ENCODE measurements around the gene FBXL17. TPM values are rescaled to one million over a fixed set of nuclear protein-coding genes. Genes with fewer than 3 reads are reported as not detected.
A peak's percentile ranks its signal among the peaks of the same experiment; 100 is the strongest.

Gene FBXL17
- total and polyA plus RNA-seq, 3 experiments from 2014 or later, result 6.4 to 8.2 (median 6.9) TPM

GRCh38 chr5:108083232-108083631, 298.7 kb downstream of the FBXL17 start:
- peaks cover 0 to 4% (median 3%) of the 10 kb centered on the region in 3 donors for H3K4me1 Mint-ChIP-seq
- peaks cover 14 to 17% (median 15%) of the 10 kb centered on the region in 3 donors for H3K36me3 Mint-ChIP-seq

DNA sequence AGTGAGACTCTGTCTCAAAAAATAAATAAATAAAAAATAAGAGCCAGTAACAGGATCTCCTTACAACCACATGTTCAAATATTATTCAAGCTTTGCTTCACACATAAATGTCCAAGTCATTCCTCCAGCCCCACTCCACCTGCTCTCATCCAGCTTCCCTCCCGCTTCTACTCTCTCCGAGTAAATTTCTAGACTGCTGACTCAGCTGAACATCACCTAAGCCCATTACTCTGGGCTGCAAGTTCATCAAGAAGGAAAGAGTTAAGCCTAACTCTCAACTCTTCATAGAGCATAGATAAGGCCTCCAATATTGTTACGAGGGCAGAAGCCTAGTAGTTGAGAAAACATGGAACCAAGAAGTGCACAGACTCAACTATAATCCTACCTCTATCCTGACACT, 300.2 kb downstream of the FBXL17 start:
- Mint-ChIP-seq H3K27me3 (no peaks in the 10 kb centered on the region), H3K9me3 (peaks cover 0 to 2% (median 0%) of the 10 kb centered on the region in 5 donors), H3K4me3 (no peak overlapping the region), H3K36me3 (peaks cover 10 to 15% (median 12%) of the 10 kb centered on the region in 3 donors), H3K4me1 (peaks cover 0 to 4% (median 3%) of the 10 kb centered on the region in 3 donors), H3K27ac (no peak overlapping the region)
- POLR2A ChIA-PET, result no interaction called here
- H3K36me3 ChIP-seq (ENCODE audit: insufficient read depth, low read length), result no peaks in the 10 kb centered on the region
- no peak for DNase-seq
- H3K27me3 ChIP-seq (ENCODE audit: insufficient read depth, low read length, poor library complexity, severe bottlenecking), result no peaks in the 10 kb centered on the region
- no peaks in the 10 kb centered on the region for H3K9me3 ChIP-seq (ENCODE audit: low read length)
- H3K27ac ChIP-seq (ENCODE audit: low read depth, low read length), result no peak overlapping the region
- H3K4me3 ChIP-seq (ENCODE audit: low read length), result no peak overlapping the region
- CTCF ChIA-PET, result no interaction called here
- no peaks in the 10 kb centered on the region for H3K4me1 ChIP-seq (ENCODE audit: insufficient read depth, low read length)

More at GRCh38 chr5:108083232-108083631, 298.7 kb downstream of the FBXL17 start:
- Histone ChIP-seq H3K27me3 (ENCODE audit: insufficient read depth, low read length, poor library complexity, severe bottlenecking) (no peaks in the 10 kb centered on the region), H3K4me3 (ENCODE audit: low read length) (no peak overlapping the region), H3K9me3 (ENCODE audit: low read length) (no peaks in the 10 kb centered on the region), H3K36me3 (ENCODE audit: insufficient read depth, low read length) (no peaks in the 10 kb centered on the region), H3K27ac (ENCODE audit: low read depth, low read length) (no peak overlapping the region), H3K4me1 (ENCODE audit: insufficient read depth, low read length) (no peaks in the 10 kb centered on the region)
- no peak for DNase-seq
- Mint-ChIP-seq H3K4me3 (no peak overlapping the region), H3K9me3 (no peaks in the 10 kb centered on the region), H3K27me3 (no peaks in the 10 kb centered on the region), H3K27ac (peak overlapping the region in 1 of 8 donors; percentile 13)
- ChIA-PET POLR2A (no interaction called here), CTCF (no interaction called here)

GRCh38 chr5:108079753-108080152, 302.1 kb downstream of the FBXL17 start:
- Histone ChIP-seq H3K27me3 (ENCODE audit: insufficient read depth, low read length, poor library complexity, severe bottlenecking) (no peaks in the 10 kb centered on the region), H3K4me3 (ENCODE audit: low read length) (no peak overlapping the region), H3K27ac (ENCODE audit: low read depth, low read length) (no peak overlapping the region), H3K4me1 (ENCODE audit: insufficient read depth, low read length) (no peaks in the 10 kb centered on the region), H3K9me3 (ENCODE audit: low read length) (no peaks in the 10 kb centered on the region), H3K36me3 (ENCODE audit: insufficient read depth, low read length) (no peaks in the 10 kb centered on the region)
- no peak for DNase-seq
- Mint-ChIP-seq H3K27ac (no peak overlapping the region), H3K4me1 (no peaks in the 10 kb centered on the region), H3K4me3 (no peak overlapping the region), H3K9me3 (peaks cover 0 to 4% (median 2%) of the 10 kb centered on the region in 5 donors), H3K27me3 (no peaks in the 10 kb centered on the region), H3K36me3 (peaks cover 10 to 23% (median 16%) of the 10 kb centered on the region in 3 donors)
- ChIA-PET CTCF (no interaction called here), POLR2A (no interaction called here)

DNA sequence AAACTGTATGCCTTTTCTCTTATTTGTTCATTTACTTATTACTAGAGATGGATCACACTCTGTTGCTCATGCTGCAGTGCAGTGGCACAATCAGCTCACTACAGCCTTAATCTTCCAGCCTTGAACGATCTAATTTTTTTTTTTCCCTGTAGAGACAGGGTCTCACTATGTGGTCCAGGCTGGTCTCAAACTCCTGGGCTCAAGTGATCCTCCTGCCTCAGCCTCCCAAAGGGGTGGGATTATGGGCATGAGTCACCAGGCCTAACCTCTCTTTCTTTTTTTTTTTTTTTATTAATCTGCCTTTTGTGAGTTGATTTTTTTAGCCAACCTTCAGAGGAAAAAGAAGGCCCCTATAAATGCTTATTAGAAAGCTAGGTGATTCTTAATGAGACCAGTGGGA, 303.0 kb downstream of the FBXL17 start:
- Histone ChIP-seq H3K27ac (ENCODE audit: low read depth, low read length) (no peak overlapping the region), H3K9me3 (ENCODE audit: low read length) (no peaks in the 10 kb centered on the region), H3K27me3 (ENCODE audit: insufficient read depth, low read length, poor library complexity, severe bottlenecking) (no peaks in the 10 kb centered on the region), H3K4me3 (ENCODE audit: low read length) (no peak overlapping the region), H3K4me1 (ENCODE audit: insufficient read depth, low read length) (no peaks in the 10 kb centered on the region), H3K36me3 (ENCODE audit: insufficient read depth, low read length) (no peaks in the 10 kb centered on the region)
- peaks cover 0 to 5% (median 3%) of the 10 kb centered on the region in 5 donors for H3K9me3 Mint-ChIP-seq
- POLR2A ChIA-PET, result no interaction called here
- H3K4me1 Mint-ChIP-seq, result no peaks in the 10 kb centered on the region
- H3K27me3 Mint-ChIP-seq, result no peaks in the 10 kb centered on the region
- no peak overlapping the region for H3K27ac Mint-ChIP-seq
- peaks cover 12 to 30% (median 16%) of the 10 kb centered on the region in 3 donors for H3K36me3 Mint-ChIP-seq
- CTCF ChIA-PET, result no interaction called here
- no peak overlapping the region for H3K4me3 Mint-ChIP-seq
- DNase-seq, result no peak

DNA sequence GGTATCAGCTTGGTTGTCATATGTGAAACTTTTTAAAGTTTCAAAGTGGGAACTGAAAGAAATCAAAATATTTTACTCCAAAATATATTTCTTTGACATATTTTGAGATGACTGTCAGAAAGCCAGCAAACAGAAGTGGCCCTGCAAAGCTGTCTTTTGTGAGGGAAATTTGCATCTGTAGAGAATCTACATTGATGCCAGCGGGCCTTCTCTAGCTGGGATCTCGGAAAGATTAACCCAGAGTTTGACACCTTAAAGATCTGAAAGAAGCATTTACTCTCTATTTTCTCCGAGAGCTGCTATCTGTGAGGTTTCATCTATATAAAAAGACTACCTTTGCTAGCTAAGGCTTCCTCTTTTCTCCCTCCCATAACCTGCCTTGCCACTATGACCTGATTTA, 303.6 kb downstream of the FBXL17 start:
- ChIA-PET POLR2A (no interaction called here), CTCF (no interaction called here)
- Histone ChIP-seq H3K9me3 (ENCODE audit: low read length) (no peaks in the 10 kb centered on the region), H3K27me3 (ENCODE audit: insufficient read depth, low read length, poor library complexity, severe bottlenecking) (no peaks in the 10 kb centered on the region), H3K36me3 (ENCODE audit: insufficient read depth, low read length) (no peaks in the 10 kb centered on the region), H3K27ac (ENCODE audit: low read depth, low read length) (no peak overlapping the region), H3K4me1 (ENCODE audit: insufficient read depth, low read length) (no peaks in the 10 kb centered on the region), H3K4me3 (ENCODE audit: low read length) (no peak overlapping the region)
- H3K27me3 Mint-ChIP-seq, result no peaks in the 10 kb centered on the region
- H3K36me3 Mint-ChIP-seq, result peaks cover 13 to 36% (median 20%) of the 10 kb centered on the region in 3 donors
- DNase-seq, result no peak
- peaks cover 0 to 2% (median 0%) of the 10 kb centered on the region in 3 donors for H3K4me1 Mint-ChIP-seq
- peaks cover 0 to 9% (median 5%) of the 10 kb centered on the region in 5 donors for H3K9me3 Mint-ChIP-seq
- H3K27ac Mint-ChIP-seq, result no peak overlapping the region
- H3K4me3 Mint-ChIP-seq, result no peak overlapping the region

DNA sequence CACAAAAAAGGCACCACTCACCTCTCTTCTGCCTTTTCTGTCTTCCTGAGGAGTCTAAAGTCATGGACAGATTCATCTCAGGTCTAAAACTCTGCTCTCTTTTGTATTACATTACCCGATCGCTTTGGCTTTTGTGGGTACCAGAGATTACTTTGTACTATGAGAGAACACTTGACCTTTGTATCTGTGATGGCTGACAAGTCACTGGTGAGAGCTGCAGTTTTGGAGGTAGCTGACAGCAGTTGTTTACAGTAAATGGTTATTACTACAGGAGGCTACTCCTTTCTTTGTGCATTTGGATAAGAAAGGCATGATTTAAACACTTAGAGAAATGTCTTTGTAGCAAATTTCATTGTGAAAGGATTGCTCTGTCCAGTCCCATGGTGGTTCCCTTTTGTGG, 307.3 kb downstream of the FBXL17 start:
- Histone ChIP-seq H3K4me3 (ENCODE audit: low read length) (no peak overlapping the region), H3K36me3 (ENCODE audit: insufficient read depth, low read length) (no peaks in the 10 kb centered on the region), H3K27ac (ENCODE audit: low read depth, low read length) (no peak overlapping the region), H3K4me1 (ENCODE audit: insufficient read depth, low read length) (no peaks in the 10 kb centered on the region), H3K27me3 (ENCODE audit: insufficient read depth, low read length, poor library complexity, severe bottlenecking) (no peaks in the 10 kb centered on the region), H3K9me3 (ENCODE audit: low read length) (no peaks in the 10 kb centered on the region)
- Mint-ChIP-seq H3K4me3 (no peak overlapping the region), H3K27ac (no peak overlapping the region), H3K4me1 (peaks cover 7 to 12% (median 9%) of the 10 kb centered on the region in 3 donors), H3K27me3 (no peaks in the 10 kb centered on the region), H3K9me3 (peaks cover 0 to 9% (median 5%) of the 10 kb centered on the region in 5 donors), H3K36me3 (peaks cover 10 to 40% (median 11%) of the 10 kb centered on the region in 3 donors)
- POLR2A ChIA-PET, result no interaction called here
- CTCF ChIA-PET, result no interaction called here
- no peak for DNase-seq

- POLR2A ChIA-PET, result no interaction called here
- Mint-ChIP-seq H3K36me3 (peaks cover 0 to 6% (median 5%) of the 10 kb centered on the region in 3 donors), H3K27me3 (no peaks in the 10 kb centered on the region), H3K4me1 (peaks cover 0 to 1% (median 0%) of the 10 kb centered on the region in 3 donors), H3K9me3 (no peaks in the 10 kb centered on the region), H3K27ac (no peak overlapping the region), H3K4me3 (no peak overlapping the region)
- Histone ChIP-seq H3K9me3 (ENCODE audit: low read length) (no peaks in the 10 kb centered on the region), H3K4me1 (ENCODE audit: insufficient read depth, low read length) (no peaks in the 10 kb centered on the region), H3K36me3 (ENCODE audit: insufficient read depth, low read length) (no peaks in the 10 kb centered on the region), H3K27me3 (ENCODE audit: insufficient read depth, low read length, poor library complexity, severe bottlenecking) (no peaks in the 10 kb centered on the region), H3K27ac (ENCODE audit: low read depth, low read length) (no peak overlapping the region), H3K4me3 (ENCODE audit: low read length) (no peak overlapping the region)
- DNase-seq, result no peak
- CTCF ChIA-PET, result interaction anchor here (1.1 kb wide), 1 partner anchor 20 kb away, joined by 3 read pairs; no protein-coding TSS in a partner anchor
Measured at GRCh38 chr5:108064302-108064701, 317.6 kb downstream of the FBXL17 start.

- no peak for DNase-seq
- Mint-ChIP-seq H3K27ac (no peak overlapping the region), H3K4me1 (no peaks in the 10 kb centered on the region), H3K9me3 (no peaks in the 10 kb centered on the region), H3K36me3 (peaks cover 0 to 3% (median 0%) of the 10 kb centered on the region in 3 donors), H3K4me3 (no peak overlapping the region), H3K27me3 (no peaks in the 10 kb centered on the region)
- Histone ChIP-seq H3K27me3 (ENCODE audit: insufficient read depth, low read length, poor library complexity, severe bottlenecking) (no peaks in the 10 kb centered on the region), H3K27ac (ENCODE audit: low read depth, low read length) (no peak overlapping the region), H3K9me3 (ENCODE audit: low read length) (no peaks in the 10 kb centered on the region), H3K4me1 (ENCODE audit: insufficient read depth, low read length) (no peaks in the 10 kb centered on the region), H3K4me3 (ENCODE audit: low read length) (no peak overlapping the region), H3K36me3 (ENCODE audit: insufficient read depth, low read length) (no peaks in the 10 kb centered on the region)
- POLR2A ChIA-PET, result interaction anchor here (0.6 kb wide), 1 partner anchor 67 kb away, joined by 3 read pairs; no protein-coding TSS in a partner anchor
- CTCF ChIA-PET, result no interaction called here
Measured at GRCh38 chr5:108061941-108062340, 320.0 kb downstream of the FBXL17 start.
